Common myeloid progenitor, CD34-positive (primary cell): ENCODE data around the gene NUDT3.
A peak's percentile ranks its signal among the peaks of the same experiment; 100 is the strongest.

Source experiments
- CTCF ChIA-PET: fragments of 350-600 bp; sonication (Branson Sonifier 250); formaldehyde crosslinking; loops from one replicate; lab custom pipeline; 2021; ENCODE audit warnings: antibody characterized with exemption; lab: Charles Lee
- POLR2A ChIA-PET: fragments of 350-600 bp; sonication (Branson Sonifier 250); formaldehyde crosslinking; loops from one replicate; lab custom pipeline; 2021; ENCODE audit warnings: antibody characterized with exemption; lab: Charles Lee
- DNase-seq, 3 donors: peaks; one replicate each; pipeline versions ENCODE4 v3.0.0 to v3.0.0-alpha.2; 2013
- H3K27ac ChIP-seq, 2 experiments: 1 replicate in 1 of 2; 2 replicates in 1 of 2; pipeline ENCODE4 v1.7.0; 2013; ENCODE audit warnings: inconsistent platforms in 2 of 2, low read length in 2 of 2, mild to moderate bottlenecking in 2 of 2, low read depth in 1 of 2, moderate library complexity in 1 of 2; ENCODE audit not compliant: severe bottlenecking in 2 of 2, insufficient read depth in 1 of 2, poor library complexity in 1 of 2
- H3K27me3 ChIP-seq, 5 experiments: replicated peaks in 2 of 5; 1 replicate in 3 of 5; 2 replicates in 2 of 5; pipeline versions ENCODE4 v1.6.1 to v1.7.0; 2013; ENCODE audit warnings: low read length in 4 of 5, mild to moderate bottlenecking in 2 of 5, moderate library complexity in 2 of 5, inconsistent platforms in 1 of 5; ENCODE audit not compliant: insufficient read depth in 5 of 5, control insufficient read depth in 4 of 5
- H3K36me3 ChIP-seq, 4 experiments: 1 replicate in 2 of 4; 2 replicates in 2 of 4; pipeline versions ENCODE4 v1.6.1 to v1.7.0; 2013; ENCODE audit warnings: low read length in 3 of 4, control low read depth in 1 of 4, mild to moderate bottlenecking in 1 of 4; ENCODE audit not compliant: control insufficient read depth in 4 of 4, insufficient read depth in 4 of 4
- H3K4me1 ChIP-seq, 4 experiments: 1 replicate in 3 of 4; 2 replicates in 1 of 4; pipeline versions ENCODE4 v1.6.1 to v1.7.1; 2013; ENCODE audit warnings: low read length in 3 of 4, mild to moderate bottlenecking in 3 of 4, control low read depth in 1 of 4, inconsistent platforms in 1 of 4, moderate library complexity in 1 of 4; ENCODE audit not compliant: control insufficient read depth in 4 of 4, insufficient read depth in 4 of 4; ENCODE audit errors: control extremely low read depth in 1 of 4
- H3K4me3 ChIP-seq, 7 experiments: 1 replicate in 4 of 7; 2 replicates in 3 of 7; pipeline versions ENCODE4 v1.5.1 to v1.7.0; 2013; ENCODE audit warnings: mild to moderate bottlenecking in 7 of 7, low read length in 6 of 7, moderate library complexity in 6 of 7, inconsistent platforms in 2 of 7, low read depth in 2 of 7, control low read depth in 1 of 7; ENCODE audit not compliant: insufficient read depth in 4 of 7, control insufficient read depth in 1 of 7; ENCODE audit errors: extremely low read depth in 1 of 7
- H3K9me3 ChIP-seq, 5 experiments: 1 replicate in 4 of 5; 2 replicates in 1 of 5; pipeline versions ENCODE4 v1.6.1 to v1.7.1; 2013; ENCODE audit warnings: low read length in 4 of 5, mild to moderate bottlenecking in 2 of 5, inconsistent platforms in 1 of 5, low read depth in 1 of 5, moderate library complexity in 1 of 5; ENCODE audit not compliant: control insufficient read depth in 4 of 5, insufficient read depth in 2 of 5; ENCODE audit errors: control extremely low read depth in 1 of 5
- whole genome bisulfite sequencing: methylation state at CpG from one replicate; pipeline ENCODE4 v1.1.5; 2013; ENCODE audit not compliant: insufficient coverage; 5-methylcytosine and 5-hydroxymethylcytosine counted together

Gene NUDT3

GRCh38 chr6:34243901-34244884, 148.3 kb downstream of the NUDT3 start:
- H3K9me3 ChIP-seq, result no peaks in the 10 kb centered on the region
- peak overlapping the region in 1 of 2 experiments; percentile 76 for H3K27ac ChIP-seq
- peaks cover 0 to 62% (median 37%) of the 10 kb centered on the region in 4 experiments for H3K36me3 ChIP-seq
- CTCF ChIA-PET, result interaction anchor here (0.5 to 4.5 kb wide), 14 partner anchors 11 to 177 kb away, joined by 3 to 25 read pairs (median 4); no protein-coding TSS in a partner anchor
- no peaks in the 10 kb centered on the region for H3K27me3 ChIP-seq
- H3K4me1 ChIP-seq, result peaks cover 5 to 72% (median 54%) of the 10 kb centered on the region in 4 experiments
- peak; percentile 80 to 90 (median 87) for DNase-seq
- peak overlapping the region in 1 of 7 experiments; percentile 23 for H3K4me3 ChIP-seq
- POLR2A ChIA-PET, result interaction anchor here (0.7 to 1.8 kb wide), 2 partner anchors 20 to 39 kb away, joined by 3 to 6 read pairs; no protein-coding TSS in a partner anchor
- WGBS, result 28% methylated on average over 13 of the region's 19 CpGs

- Histone ChIP-seq H3K4me3 (peak overlapping the region in 2 of 7 experiments; percentile 22 to 23), H3K27ac (peak overlapping the region in 1 of 2 experiments; percentile 76), H3K9me3 (no peaks in the 10 kb centered on the region), H3K27me3 (no peaks in the 10 kb centered on the region), H3K4me1 (peaks cover 7 to 77% (median 59%) of the 10 kb centered on the region in 4 experiments), H3K36me3 (peaks cover 0 to 62% (median 37%) of the 10 kb centered on the region in 4 experiments)
- CTCF ChIA-PET, result interaction anchor here (1.1 to 4.5 kb wide), 7 partner anchors 11 to 178 kb away, joined by 3 to 25 read pairs (median 5); no protein-coding TSS in a partner anchor
- peak in 2 of 3 donors; percentile 40 to 63 for DNase-seq
- 39% methylated on average over 4 of the region's 5 CpGs for WGBS
- POLR2A ChIA-PET, result interaction anchor here (1.8 kb wide), 1 partner anchor 19 kb away, joined by 6 read pairs; no protein-coding TSS in a partner anchor
These were observed 149.2 kb downstream of the NUDT3 start for GRCh38 chr6:34243131-34243771.

GRCh38 chr6:34242252-34243130, 150.0 kb downstream of the NUDT3 start:
- DNase-seq, result no peak
- ChIA-PET CTCF (interaction anchor here (0.6 to 4.5 kb wide), 4 partner anchors 16 to 173 kb away, joined by 3 to 25 read pairs (median 5); no protein-coding TSS in a partner anchor), POLR2A (no interaction called here)
- Histone ChIP-seq H3K36me3 (peaks cover 0 to 62% (median 37%) of the 10 kb centered on the region in 4 experiments), H3K4me1 (peaks cover 2 to 70% (median 56%) of the 10 kb centered on the region in 4 experiments), H3K27me3 (no peaks in the 10 kb centered on the region), H3K27ac (peak overlapping the region in 1 of 2 experiments; percentile 76), H3K4me3 (peak overlapping the region in 2 of 7 experiments; percentile 0 to 22), H3K9me3 (no peaks in the 10 kb centered on the region)
- WGBS, result 92% methylated on average over 7 of the region's 7 CpGs

- no peak for DNase-seq
- no peaks in the 10 kb centered on the region for H3K27me3 ChIP-seq
- no peak overlapping the region for H3K4me3 ChIP-seq
- peaks cover 0 to 57% (median 37%) of the 10 kb centered on the region in 4 experiments for H3K36me3 ChIP-seq
- CTCF ChIA-PET, result interaction anchor here (0.6 to 4.5 kb wide), 6 partner anchors 15 to 174 kb away, joined by 3 to 25 read pairs (median 4); no protein-coding TSS in a partner anchor
- H3K4me1 ChIP-seq, result peaks cover 2 to 67% (median 54%) of the 10 kb centered on the region in 4 experiments
- WGBS, result 97% methylated on average over 6 of the region's 13 CpGs
- POLR2A ChIA-PET, result no interaction called here
- H3K9me3 ChIP-seq, result no peaks in the 10 kb centered on the region
- peak overlapping the region in 1 of 2 experiments; percentile 76 for H3K27ac ChIP-seq
These were observed 150.9 kb downstream of the NUDT3 start for GRCh38 chr6:34241351-34242215.

GRCh38 chr6:34240329-34241248, 151.9 kb downstream of the NUDT3 start:
- POLR2A ChIA-PET, result no interaction called here

More at GRCh38 chr6:34240329-34241248, 151.9 kb downstream of the NUDT3 start:
- Histone ChIP-seq H3K36me3 (peaks cover 0 to 53% (median 36%) of the 10 kb centered on the region in 4 experiments), H3K9me3 (no peaks in the 10 kb centered on the region), H3K27ac (peak overlapping the region in 1 of 2 experiments; percentile 64), H3K4me3 (no peak overlapping the region), H3K4me1 (peaks cover 2 to 74% (median 61%) of the 10 kb centered on the region in 4 experiments), H3K27me3 (no peaks in the 10 kb centered on the region)
- CTCF ChIA-PET, result interaction anchor here (0.6 to 1.4 kb wide), 5 partner anchors 45 to 176 kb away, joined by 3 to 4 read pairs (median 3); no protein-coding TSS in a partner anchor
- no peak for DNase-seq
- WGBS, result 93% methylated on average over 17 of the region's 22 CpGs
